Epithelial cell of esophagus (primary cell): ENCODE data around the gene RAB37.

Experiments
- DNase-seq: peaks from one replicate; pipeline ENCODE4 v3.0.0; 2010; ENCODE audit warnings: low read depth
- H3K4me3 ChIP-seq: 2 replicates; pipeline ENCODE4 v1.5.1; 2011; ENCODE audit warnings: mild to moderate bottlenecking, low read length, control low read depth
- CTCF ChIP-seq: IDR thresholded peaks from 2 replicates; pipeline ENCODE4 v1.5.1; 2011; ENCODE audit warnings: low read depth, mild to moderate bottlenecking, low read length, control low read depth, inconsistent platforms; ENCODE audit not compliant: insufficient read depth; ENCODE audit errors: missing control alignments

RAB37 gene

GRCh38 chr17:74760404-74761105, 23.5 kb downstream of the RAB37 start:
- no peak for TF ChIP-seq CTCF
- DNase-seq = peak; percentile 86
- no peak overlapping the region for H3K4me3 ChIP-seq

GRCh38 chr17:74761419-74761818, 24.4 kb downstream of the RAB37 start:
- no peak for DNase-seq
- H3K4me3 ChIP-seq = no peak overlapping the region
- no peak for TF ChIP-seq CTCF

GRCh38 chr17:74761931-74762330, 24.9 kb downstream of the RAB37 start:
- DNase-seq = no peak
- TF ChIP-seq CTCF = no peak
- no peak overlapping the region for H3K4me3 ChIP-seq

GRCh38 chr17:74763565-74764387, 26.7 kb downstream of the RAB37 start:
- no peak for TF ChIP-seq CTCF
- no peak for DNase-seq
- H3K4me3 ChIP-seq = no peak overlapping the region

- no peak for TF ChIP-seq CTCF
- H3K4me3 ChIP-seq = no peak overlapping the region
- no peak for DNase-seq
Measured at GRCh38 chr17:74764751-74765286, 27.8 kb downstream of the RAB37 start.

GRCh38 chr17:74766413-74766812, 29.4 kb downstream of the RAB37 start:
- no peak for DNase-seq
- no peak for TF ChIP-seq CTCF
- H3K4me3 ChIP-seq = no peak overlapping the region
